Gastroesophageal sphincter (tissue), 4 donors: Measurements from ENCODE around the gene KCNH3. TPM values are rescaled to one million over a fixed set of nuclear protein-coding genes. Genes with fewer than 3 reads are reported as not detected.

ENCODE experiments used
- ATAC-seq: fragments of 150-250 bp; one replicate; pipeline ENCODE4 v1.9.1; 2016; ENCODE audit warnings: mild to moderate bottlenecking, moderate library complexity
- H3K27ac ChIP-seq, 4 donors: fragments of 200-600 bp; sonication (generic) in 3 of 4; 1 replicate in 3 of 4; 2 replicates in 1 of 4; pipeline ENCODE4 v1.5.1; 2016 to 2019
- H3K27me3 ChIP-seq: fragments of 200-600 bp; sonication (generic); one replicate; pipeline ENCODE4 v1.5.1; 2019
- H3K36me3 ChIP-seq, 2 donors: fragments of 200-600 bp; sonication (generic); one replicate each; pipeline ENCODE4 v1.5.1; 2019; ENCODE audit warnings: control low read depth in 1 of 2
- H3K4me1 ChIP-seq, 3 donors: fragments of 200-600 bp; sonication (generic); 1 replicate in 2 of 3; 2 replicates in 1 of 3; pipeline ENCODE4 v1.5.1; 2016 to 2019; ENCODE audit warnings: control low read depth in 2 of 3
- H3K4me3 ChIP-seq, 2 donors: fragments of 200-600 bp; sonication (generic); one replicate each; pipeline ENCODE4 v1.5.1; 2019; ENCODE audit warnings: mild to moderate bottlenecking in 1 of 2, moderate library complexity in 1 of 2
- H3K9me3 ChIP-seq, 3 donors: fragments of 200-600 bp; sonication (generic); one replicate each; pipeline ENCODE4 v1.5.1; 2017 to 2019; ENCODE audit warnings: control low read depth in 2 of 3
- CTCF ChIP-seq, 4 experiments: fragments of 200-600 bp in 2 of 4; fragments of 450-650 bp in 2 of 4; sonication (generic) in 1 of 4; IDR thresholded peaks; one replicate each; pipeline ENCODE4 v1.5.1; 2017 to 2019; ENCODE audit warnings: antibody characterized with exemption in 4 of 4, mild to moderate bottlenecking in 2 of 4, moderate library complexity in 2 of 4
- EP300 ChIP-seq: sonication (generic); formaldehyde crosslinking; IDR thresholded peaks from one replicate; pipeline ENCODE4 v1.6.1; 2017; ENCODE audit warnings: antibody characterized with exemption, mild to moderate bottlenecking
- POLR2A ChIP-seq, 2 donors: fragments of 450-650 bp; IDR thresholded peaks; one replicate each; pipeline ENCODE4 v1.6.1; 2017; ENCODE audit warnings: antibody characterized with exemption in 2 of 2, mild to moderate bottlenecking in 2 of 2, moderate library complexity in 1 of 2
- POLR2AphosphoS5 ChIP-seq: sonication (generic); formaldehyde crosslinking; IDR thresholded peaks from one replicate; pipeline ENCODE4 v1.6.1; 2017; ENCODE audit warnings: antibody characterized with exemption
- WGBS, 2 donors: methylation state at CpG; one replicate each; pipeline ENCODE4 v1.1.5; 2018; ENCODE audit warnings: low coverage in 1 of 2; 5-methylcytosine and 5-hydroxymethylcytosine counted together
- total RNA-seq, 4 donors: library from RNA; depleted of rRNA; stranded (reverse); fragments of >200 nt; gene quantifications; one replicate each; pipeline ENCODE4 v1.1.0, GENCODE V29; 2016

The KCNH3 gene
- total RNA-seq, 4 donors from 2014 or later, result 0.13 to 0.69 (median 0.31) TPM; not detected in 1

GRCh38 chr12:49560695-49561094 is 21.9 kb downstream of the KCNH3 start:
- 74 to 79% methylated on average over 2 to 6 of the region's 7 CpGs for WGBS, 2 donors
- Histone ChIP-seq H3K4me3 (no peak overlapping the region), H3K9me3 (no peaks in the 10 kb centered on the region), H3K4me1 (peaks cover 0 to 5% (median 0%) of the 10 kb centered on the region in 3 donors), H3K27me3 (no peaks in the 10 kb centered on the region), H3K36me3 (peaks cover 0 to 100% of the 10 kb centered on the region in 2 donors), H3K27ac (no peak overlapping the region)
- no peak for ATAC-seq
- TF ChIP-seq EP300, result no peak
- no peak for TF ChIP-seq POLR2AphosphoS5
- no peak for TF ChIP-seq CTCF (IDR thresholded peaks at IDR 0.05)

- no peak overlapping the region for H3K27ac ChIP-seq
- peaks cover 0 to 20% (median 14%) of the 10 kb centered on the region in 3 donors for H3K4me1 ChIP-seq
- no peaks in the 10 kb centered on the region for H3K27me3 ChIP-seq
- peaks cover 0 to 89% of the 10 kb centered on the region in 2 donors for H3K36me3 ChIP-seq
- H3K9me3 ChIP-seq, result no peaks in the 10 kb centered on the region
- no peak overlapping the region for H3K4me3 ChIP-seq
- WGBS, 2 donors, result 50 to 65% methylated on average over 3 to 6 of the region's 6 CpGs
- no peak for TF ChIP-seq POLR2A (IDR thresholded peaks at IDR 0.05)
- no peak for ATAC-seq
These were observed 23.4 kb downstream of the KCNH3 start for GRCh38 chr12:49562233-49562632.

DNA sequence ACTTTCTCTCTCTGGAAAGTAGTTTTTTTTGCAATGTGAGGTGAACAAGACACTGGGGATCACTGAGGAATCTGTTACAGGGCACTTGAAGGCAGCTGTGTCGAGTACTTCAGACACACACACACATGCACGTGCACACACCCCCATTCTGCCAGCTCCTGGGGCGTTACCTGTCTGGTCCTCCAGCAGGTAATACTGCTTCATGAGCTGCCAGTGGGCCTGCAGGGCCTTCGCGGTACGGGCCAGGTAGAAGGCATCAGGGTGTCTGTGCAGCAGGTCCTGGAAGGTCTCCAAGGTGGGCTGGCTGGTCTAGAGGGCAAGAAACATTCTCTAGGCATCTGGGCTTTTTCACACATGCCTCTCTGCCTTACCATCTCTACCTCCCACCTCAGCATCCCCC is 24.0 kb downstream of the KCNH3 start:
- H3K27ac ChIP-seq, result no peak overlapping the region
- ATAC-seq, result no peak
- no peaks in the 10 kb centered on the region for H3K27me3 ChIP-seq
- TF ChIP-seq POLR2A (IDR thresholded peaks at IDR 0.05) (no peak), POLR2AphosphoS5 (no peak), CTCF (IDR thresholded peaks at IDR 0.05) (no peak), EP300 (no peak)
- H3K9me3 ChIP-seq, result no peaks in the 10 kb centered on the region
- no peak overlapping the region for H3K4me3 ChIP-seq
- H3K36me3 ChIP-seq, result peaks cover 0 to 83% of the 10 kb centered on the region in 2 donors
- peaks cover 0 to 22% (median 14%) of the 10 kb centered on the region in 3 donors for H3K4me1 ChIP-seq
- 86% methylated on average over 6 of the region's 6 CpGs; no CpG with 5 or more reads in 1 of the 2 donors for WGBS, 2 donors

DNA sequence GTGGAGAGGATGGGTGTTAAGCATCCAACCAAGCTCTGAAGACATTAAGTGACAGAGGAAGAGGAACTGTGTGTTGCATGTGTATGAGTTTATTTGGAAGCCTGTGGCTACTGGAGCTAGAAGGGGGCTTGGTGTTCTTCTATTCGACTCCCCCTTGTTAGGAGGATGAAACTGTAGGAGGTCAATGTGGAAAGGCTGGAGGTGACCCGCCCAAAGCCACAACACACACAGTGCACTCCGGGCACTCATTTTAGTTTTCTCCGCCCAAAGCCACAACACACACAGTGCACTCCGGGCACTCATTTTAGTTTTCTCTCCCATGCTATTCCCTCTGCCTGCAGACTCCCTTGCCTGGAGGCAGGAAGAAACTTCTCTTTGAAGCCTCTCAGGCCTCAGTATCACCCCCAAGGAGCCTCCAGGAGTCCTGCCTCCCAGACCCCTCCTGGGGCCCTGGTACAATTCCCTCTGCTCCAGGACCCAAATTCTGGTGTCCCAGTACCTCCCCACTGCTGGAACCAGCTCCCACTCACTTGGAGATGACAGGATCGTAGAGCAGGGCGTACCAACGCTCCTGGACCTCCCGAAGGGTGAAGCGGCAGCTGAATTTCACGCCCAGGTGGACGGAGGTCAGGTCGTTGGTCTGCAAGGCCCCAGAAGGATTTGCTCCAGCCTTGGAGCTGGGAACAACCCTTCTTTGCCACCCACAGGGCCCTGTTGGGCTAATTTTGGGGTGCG is 25.3 kb downstream of the KCNH3 start:
- no peak for TF ChIP-seq POLR2A (IDR thresholded peaks at IDR 0.05)
- TF ChIP-seq POLR2AphosphoS5, result no peak
- TF ChIP-seq CTCF (IDR thresholded peaks at IDR 0.05), result no peak
- no peak for TF ChIP-seq EP300
- Histone ChIP-seq H3K27me3 (no peaks in the 10 kb centered on the region), H3K4me1 (peaks cover 0 to 30% (median 18%) of the 10 kb centered on the region in 3 donors), H3K9me3 (no peaks in the 10 kb centered on the region), H3K27ac (no peak overlapping the region), H3K36me3 (peaks cover 0 to 70% of the 10 kb centered on the region in 2 donors), H3K4me3 (no peak overlapping the region)
- ATAC-seq, result no peak
- 59 to 91% methylated on average over 3 to 5 of the region's 14 CpGs for WGBS, 2 donors

- ATAC-seq, result no peak
- Histone ChIP-seq H3K4me1 (peaks cover 0 to 37% (median 23%) of the 10 kb centered on the region in 3 donors), H3K27me3 (no peaks in the 10 kb centered on the region), H3K27ac (no peak overlapping the region), H3K9me3 (no peaks in the 10 kb centered on the region), H3K36me3 (peaks cover 0 to 63% of the 10 kb centered on the region in 2 donors), H3K4me3 (no peak overlapping the region)
- TF ChIP-seq CTCF (IDR thresholded peaks at IDR 0.05) (no peak), POLR2AphosphoS5 (no peak)
- 70% methylated on average over 2 of the region's 8 CpGs; no CpG with 5 or more reads in 1 of the 2 donors for WGBS, 2 donors
These were observed 26.0 kb downstream of the KCNH3 start for GRCh38 chr12:49564686-49565405.
